Activated CD4-positive, alpha-beta T cell treated with anti-CD3 and anti-CD28 coated beads, Interleukin-2, amount 10 ng/mL, durations not matched to agents 24 days and 14 days (primary cell): Measurements from ENCODE around the gene FTSJ3. TPM values are rescaled to one million over a fixed set of nuclear protein-coding genes. Genes with fewer than 3 reads are reported as not detected.
"Not testable (repeated sequence)": the region's sequence is repeated elsewhere in the genome, so short reads cannot be mapped to it uniquely, and the experiment has no call there.

Experiments
- DNase-seq: peaks from one replicate; pipeline ENCODE4 v3.0.0; 2022
- H3K27ac Mint-ChIP-seq: one replicate; pipeline ENCODE4 v1.8.0; 2022; ENCODE audit warnings: mild to moderate bottlenecking, mixed read lengths
- H3K27me3 Mint-ChIP-seq: one replicate; pipeline ENCODE4 v1.8.0; 2022; ENCODE audit warnings: mixed read lengths
- H3K36me3 Mint-ChIP-seq: one replicate; pipeline ENCODE4 v1.8.0; 2022; ENCODE audit warnings: low read depth, mild to moderate bottlenecking, mixed read lengths
- H3K4me1 Mint-ChIP-seq: one replicate; pipeline ENCODE4 v1.8.0; 2021; ENCODE audit warnings: mixed read lengths
- H3K4me3 Mint-ChIP-seq: one replicate; pipeline ENCODE4 v1.8.0; 2022; ENCODE audit warnings: mild to moderate bottlenecking, moderate library complexity, mixed read lengths
- H3K9me3 Mint-ChIP-seq: one replicate; pipeline ENCODE4 v1.8.0; 2021; ENCODE audit warnings: mixed read lengths
- intact Hi-C: fragments of 100-400 bp; cut with micrococcal nuclease; formaldehyde crosslinking; loops from one replicate; pipeline ENCODE4 v1.15.1; 2023
- total RNA-seq: library from RNA; stranded (reverse); gene quantifications from 2 replicates; pipeline ENCODE4 v1.2.3, GENCODE V29; 2022

FTSJ3 gene
- total RNA-seq, 1 donor from 2014 or later, result 100 TPM

GRCh38 chr17:63805591-63805990 lies 21.9 kb downstream of the FTSJ3 start:
- Mint-ChIP-seq H3K9me3 (no peaks in the 10 kb centered on the region), H3K27ac (no peak overlapping the region), H3K4me3 (no peak overlapping the region), H3K4me1 (peaks cover 9% of the 10 kb centered on the region), H3K27me3 (no peaks in the 10 kb centered on the region), H3K36me3 (peaks cover 63% of the 10 kb centered on the region)
- DNase-seq, result no peak
- intact Hi-C loops, result no loop called here

GRCh38 chr17:63804328-63804727 lies 23.1 kb downstream of the FTSJ3 start:
- intact Hi-C loops, result no loop called here
- Mint-ChIP-seq H3K4me3 (no peak overlapping the region), H3K9me3 (no peaks in the 10 kb centered on the region), H3K36me3 (peaks cover 64% of the 10 kb centered on the region), H3K27ac (no peak overlapping the region), H3K4me1 (peaks cover 9% of the 10 kb centered on the region), H3K27me3 (no peaks in the 10 kb centered on the region)
- no peak for DNase-seq

GRCh38 chr17:63800783-63801182 lies 26.7 kb downstream of the FTSJ3 start:
- DNase-seq, result no peak
- Mint-ChIP-seq H3K27ac (no peak overlapping the region), H3K4me3 (no peak overlapping the region), H3K27me3 (no peaks in the 10 kb centered on the region), H3K9me3 (no peaks in the 10 kb centered on the region), H3K36me3 (peaks cover 63% of the 10 kb centered on the region), H3K4me1 (peaks cover 9% of the 10 kb centered on the region)
- intact Hi-C loops, result no loop called here

- no peaks in the 10 kb centered on the region for H3K9me3 Mint-ChIP-seq
Measured at GRCh38 chr17:63798572-63799106, 28.8 kb downstream of the FTSJ3 start.

GRCh38 chr17:63796375-63796774 lies 31.1 kb downstream of the FTSJ3 start:
- peaks cover 74% of the 10 kb centered on the region for H3K36me3 Mint-ChIP-seq
- DNase-seq, H3K4me3 Mint-ChIP-seq, H3K4me1 Mint-ChIP-seq, H3K27me3 Mint-ChIP-seq, H3K9me3 Mint-ChIP-seq, H3K27ac Mint-ChIP-seq, intact Hi-C loops: not testable (repeated sequence)

More at GRCh38 chr17:63798572-63799106, 28.8 kb downstream of the FTSJ3 start:
- H3K36me3 Mint-ChIP-seq, result peaks cover 67% of the 10 kb centered on the region
- no peaks in the 10 kb centered on the region for H3K27me3 Mint-ChIP-seq
- no peak overlapping the region for H3K4me3 Mint-ChIP-seq
- peaks cover 6% of the 10 kb centered on the region for H3K4me1 Mint-ChIP-seq
- no peak overlapping the region for H3K27ac Mint-ChIP-seq
- no peak for DNase-seq
- intact Hi-C loops, result no loop called here

GRCh38 chr17:63792055-63792729 lies 35.3 kb downstream of the FTSJ3 start:
- Mint-ChIP-seq H3K27ac (no peak overlapping the region), H3K9me3 (no peaks in the 10 kb centered on the region), H3K4me3 (no peak overlapping the region), H3K36me3 (peaks cover 64% of the 10 kb centered on the region), H3K4me1 (peaks cover 10% of the 10 kb centered on the region), H3K27me3 (no peaks in the 10 kb centered on the region)
- intact Hi-C loops, result no loop called here
- DNase-seq, result no peak

GRCh38 chr17:63790057-63790456 lies 37.4 kb downstream of the FTSJ3 start:
- H3K4me1 Mint-ChIP-seq, result peaks cover 13% of the 10 kb centered on the region
- H3K27me3 Mint-ChIP-seq, result no peaks in the 10 kb centered on the region
- H3K4me3 Mint-ChIP-seq, result no peak overlapping the region
- intact Hi-C loops, result no loop called here
- no peaks in the 10 kb centered on the region for H3K9me3 Mint-ChIP-seq
- DNase-seq, result no peak
- H3K36me3 Mint-ChIP-seq, result peaks cover 55% of the 10 kb centered on the region
- no peak overlapping the region for H3K27ac Mint-ChIP-seq

- H3K9me3 Mint-ChIP-seq, result no peaks in the 10 kb centered on the region
- intact Hi-C loops, result no loop called here
- H3K4me1 Mint-ChIP-seq, result peaks cover 23% of the 10 kb centered on the region
- peaks cover 48% of the 10 kb centered on the region for H3K36me3 Mint-ChIP-seq
- DNase-seq, result no peak
- no peak overlapping the region for H3K27ac Mint-ChIP-seq
- no peak overlapping the region for H3K4me3 Mint-ChIP-seq
- H3K27me3 Mint-ChIP-seq, result no peaks in the 10 kb centered on the region
Measured at GRCh38 chr17:63786971-63787711, 40.3 kb downstream of the FTSJ3 start.

GRCh38 chr17:63786117-63786516 lies 41.3 kb downstream of the FTSJ3 start:
- H3K27me3 Mint-ChIP-seq, result no peaks in the 10 kb centered on the region

GRCh38 chr17:63785556-63785955 lies 41.9 kb downstream of the FTSJ3 start:
- H3K9me3 Mint-ChIP-seq, result no peaks in the 10 kb centered on the region
- peak overlapping the region; percentile 20 for H3K27ac Mint-ChIP-seq
- H3K36me3 Mint-ChIP-seq, result peaks cover 54% of the 10 kb centered on the region
- H3K27me3 Mint-ChIP-seq, result no peaks in the 10 kb centered on the region
- peaks cover 32% of the 10 kb centered on the region for H3K4me1 Mint-ChIP-seq
- no peak overlapping the region for H3K4me3 Mint-ChIP-seq
- no peak for DNase-seq
- intact Hi-C loops, result no loop called here

More at GRCh38 chr17:63786117-63786516, 41.3 kb downstream of the FTSJ3 start:
- H3K4me3 Mint-ChIP-seq, result no peak overlapping the region
- H3K4me1 Mint-ChIP-seq, result peaks cover 26% of the 10 kb centered on the region
- no peaks in the 10 kb centered on the region for H3K9me3 Mint-ChIP-seq
- peaks cover 49% of the 10 kb centered on the region for H3K36me3 Mint-ChIP-seq
- intact Hi-C loops, result no loop called here
- DNase-seq, result no peak
- no peak overlapping the region for H3K27ac Mint-ChIP-seq

GRCh38 chr17:63783522-63783921 lies 43.9 kb downstream of the FTSJ3 start:
- Mint-ChIP-seq H3K27me3 (no peaks in the 10 kb centered on the region), H3K36me3 (peaks cover 55% of the 10 kb centered on the region), H3K4me1 (peaks cover 39% of the 10 kb centered on the region), H3K9me3 (no peaks in the 10 kb centered on the region), H3K4me3 (peak overlapping the region; percentile 19), H3K27ac (peak overlapping the region; percentile 37)
- intact Hi-C loops, result no loop called here
- no peak for DNase-seq

GRCh38 chr17:63780928-63781327 lies 46.5 kb downstream of the FTSJ3 start:
- Mint-ChIP-seq H3K4me3 (no peak overlapping the region), H3K4me1 (peaks cover 54% of the 10 kb centered on the region)

GRCh38 chr17:63780507-63780906 lies 47.0 kb downstream of the FTSJ3 start:
- DNase-seq, result no peak
- no peak overlapping the region for H3K27ac Mint-ChIP-seq
- peaks cover 53% of the 10 kb centered on the region for H3K36me3 Mint-ChIP-seq

More at GRCh38 chr17:63780928-63781327, 46.5 kb downstream of the FTSJ3 start:
- no peak for DNase-seq
- no peaks in the 10 kb centered on the region for H3K9me3 Mint-ChIP-seq
- no peak overlapping the region for H3K27ac Mint-ChIP-seq
- peaks cover 54% of the 10 kb centered on the region for H3K36me3 Mint-ChIP-seq
- H3K27me3 Mint-ChIP-seq, result no peaks in the 10 kb centered on the region
- intact Hi-C loops, result no loop called here

GRCh38 chr17:63775420-63775819 lies 52.0 kb downstream of the FTSJ3 start:
- Mint-ChIP-seq H3K4me1 (peaks cover 50% of the 10 kb centered on the region), H3K9me3 (no peaks in the 10 kb centered on the region), H3K4me3 (peak overlapping the region; percentile 99), H3K27ac (peak overlapping the region; percentile 100), H3K27me3 (peaks cover 2% of the 10 kb centered on the region), H3K36me3 (peaks cover 63% of the 10 kb centered on the region)
- peak; percentile 60 for DNase-seq
- intact Hi-C loops, result no loop called here

More at GRCh38 chr17:63780507-63780906, 47.0 kb downstream of the FTSJ3 start:
- no peaks in the 10 kb centered on the region for H3K27me3 Mint-ChIP-seq
- no peaks in the 10 kb centered on the region for H3K9me3 Mint-ChIP-seq
- H3K4me3 Mint-ChIP-seq, result no peak overlapping the region
- intact Hi-C loops, result no loop called here
- H3K4me1 Mint-ChIP-seq, result peaks cover 53% of the 10 kb centered on the region
